Breast epithelium (tissue), 4 donors: ENCODE results near the gene NCKIPSD. TPM values are rescaled to one million over a fixed set of nuclear protein-coding genes. Genes with fewer than 3 reads are reported as not detected.

Experiments
- DNase-seq, 2 donors: peaks; one replicate each; pipeline ENCODE4 v3.0.0-alpha.2; 2019; ENCODE audit warnings: low spot score in 2 of 2
- H3K27ac ChIP-seq, 2 donors: fragments of 200-600 bp; sonication (generic) in 1 of 2; one replicate each; pipeline ENCODE4 v1.5.1; 2016 to 2019; ENCODE audit warnings: mild to moderate bottlenecking in 1 of 2
- H3K27me3 ChIP-seq, 2 donors: fragments of 200-600 bp; sonication (generic) in 1 of 2; one replicate each; pipeline versions ENCODE4 v1.5.1 to v1.6.0; 2017 to 2019; ENCODE audit warnings: control low read depth in 1 of 2, mild to moderate bottlenecking in 1 of 2
- H3K36me3 ChIP-seq: fragments of 200-600 bp; one replicate; pipeline ENCODE4 v1.5.1; 2019
- H3K4me1 ChIP-seq, 2 donors: fragments of 200-600 bp; sonication (generic); one replicate each; pipeline ENCODE4 v1.5.1; 2016 to 2019; ENCODE audit warnings: control low read depth in 1 of 2
- H3K4me3 ChIP-seq, 3 donors: fragments of 200-600 bp; sonication (generic); 1 replicate in 2 of 3; 2 replicates in 1 of 3; pipeline ENCODE4 v1.5.1; 2016 to 2019; ENCODE audit warnings: mild to moderate bottlenecking in 3 of 3, moderate library complexity in 2 of 3
- H3K9me3 ChIP-seq, 2 donors: fragments of 200-600 bp; sonication (generic) in 1 of 2; one replicate each; pipeline ENCODE4 v1.5.1; 2016 to 2019; ENCODE audit warnings: control low read depth in 1 of 2
- CTCF ChIP-seq, 3 donors: fragments of 450-650 bp; IDR thresholded peaks; one replicate each; pipeline ENCODE4 v1.5.1; 2016 to 2017; ENCODE audit warnings: antibody characterized with exemption in 3 of 3, mild to moderate bottlenecking in 3 of 3, moderate library complexity in 3 of 3
- POLR2A ChIP-seq: fragments of 450-650 bp; IDR thresholded peaks from one replicate; pipeline ENCODE4 v1.6.1; 2016; ENCODE audit warnings: antibody characterized with exemption, mild to moderate bottlenecking, moderate library complexity
- POLR2AphosphoS5 ChIP-seq, 3 donors: sonication (generic); formaldehyde crosslinking; IDR thresholded peaks; one replicate each; pipeline ENCODE4 v1.6.1; 2017; ENCODE audit warnings: antibody characterized with exemption in 3 of 3
- intact Hi-C: fragments of 100-400 bp; cut with DNase I; formaldehyde crosslinking; loops from one replicate; pipeline ENCODE4 v1.15.1; 2023; ENCODE audit warnings: low total_unique reads
- total RNA-seq, 3 donors: library from RNA; depleted of rRNA; stranded (reverse); fragments of >200 nt; gene quantifications; one replicate each; pipeline ENCODE4 v1.1.0, GENCODE V29; 2016

The NCKIPSD gene
- total RNA-seq, 3 donors from 2014 or later, result 31.8 to 40.3 (median 36.4) TPM

GRCh38 chr3:48693826-48694225 lies 8.1 kb upstream of the NCKIPSD start:
- H3K4me1 ChIP-seq, result peaks cover 0 to 13% of the 10 kb centered on the region in 2 donors
- intact Hi-C loops, result no loop called here
- peaks cover 6% of the 10 kb centered on the region for H3K36me3 ChIP-seq

DNA sequence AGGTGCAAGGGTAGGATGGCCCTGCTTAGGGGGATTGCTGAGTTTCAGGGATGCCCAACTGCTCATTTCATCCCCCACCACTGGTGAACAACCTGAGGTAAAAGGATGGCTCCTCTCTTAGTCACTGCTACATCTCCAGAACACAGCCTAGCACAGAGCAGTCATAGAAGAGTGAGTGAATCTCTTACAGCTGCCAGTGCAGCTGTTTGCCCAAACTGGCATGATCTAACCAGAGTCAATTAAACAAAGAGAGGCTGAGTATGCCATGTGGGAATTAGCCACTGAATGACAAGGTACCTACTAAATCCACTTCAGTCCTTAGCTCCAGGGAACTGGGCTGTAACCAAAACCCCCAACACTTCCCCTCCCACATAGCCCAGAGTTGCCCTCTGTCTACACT lies 6.8 kb upstream of the NCKIPSD start:
- peaks cover 8% of the 10 kb centered on the region for H3K36me3 ChIP-seq

More at GRCh38 chr3:48693826-48694225, 8.1 kb upstream of the NCKIPSD start:
- Histone ChIP-seq H3K4me3 (peak overlapping the region; percentile 55 to 67 (median 60)), H3K27me3 (no peaks in the 10 kb centered on the region), H3K9me3 (no peaks in the 10 kb centered on the region), H3K27ac (peak overlapping the region; percentile 82 to 92)
- DNase-seq, result no peak
- TF ChIP-seq POLR2A, result no peak
- TF ChIP-seq CTCF (IDR thresholded peaks at IDR 0.05), result no peak
- no peak for TF ChIP-seq POLR2AphosphoS5 (IDR thresholded peaks at IDR 0.05)

GRCh38 chr3:48690846-48691458 lies 5.2 kb upstream of the NCKIPSD start:
- H3K4me3 ChIP-seq, result no peak overlapping the region
- H3K27me3 ChIP-seq, result no peaks in the 10 kb centered on the region
- H3K27ac ChIP-seq, result peak overlapping the region in 1 of 2 donors; percentile 59
- peaks cover 0 to 15% of the 10 kb centered on the region in 2 donors for H3K4me1 ChIP-seq
- peaks cover 11% of the 10 kb centered on the region for H3K36me3 ChIP-seq
- H3K9me3 ChIP-seq, result no peaks in the 10 kb centered on the region
- TF ChIP-seq POLR2A (no peak), CTCF (IDR thresholded peaks at IDR 0.05) (no peak), POLR2AphosphoS5 (IDR thresholded peaks at IDR 0.05) (no peak)
- intact Hi-C loops, result no loop called here
- DNase-seq, result no peak

More for the DNA sequence above, 6.8 kb upstream of the NCKIPSD start:
- Histone ChIP-seq H3K4me3 (peak overlapping the region in 2 of 3 donors; percentile 55 to 67), H3K27ac (peak overlapping the region; percentile 62 to 82), H3K9me3 (no peaks in the 10 kb centered on the region), H3K4me1 (peaks cover 0 to 13% of the 10 kb centered on the region in 2 donors), H3K27me3 (no peaks in the 10 kb centered on the region)
- intact Hi-C loops, result no loop called here
- TF ChIP-seq CTCF (IDR thresholded peaks at IDR 0.05) (no peak), POLR2AphosphoS5 (IDR thresholded peaks at IDR 0.05) (no peak), POLR2A (no peak)
- DNase-seq, result no peak

GRCh38 chr3:48689384-48689783 lies 3.7 kb upstream of the NCKIPSD start:
- no peak overlapping the region for H3K4me3 ChIP-seq
- DNase-seq, result no peak
- no peaks in the 10 kb centered on the region for H3K27me3 ChIP-seq
- H3K36me3 ChIP-seq, result peaks cover 11% of the 10 kb centered on the region
- intact Hi-C loops, result no loop called here
- peaks cover 0 to 17% of the 10 kb centered on the region in 2 donors for H3K4me1 ChIP-seq
- TF ChIP-seq POLR2A (no peak), POLR2AphosphoS5 (IDR thresholded peaks at IDR 0.05) (no peak), CTCF (IDR thresholded peaks at IDR 0.05) (no peak)
- H3K9me3 ChIP-seq, result no peaks in the 10 kb centered on the region
- H3K27ac ChIP-seq, result peak overlapping the region; percentile 19 to 21

- no peak for TF ChIP-seq POLR2A
- TF ChIP-seq POLR2AphosphoS5 (IDR thresholded peaks at IDR 0.05), result no peak
- TF ChIP-seq CTCF (IDR thresholded peaks at IDR 0.05), result no peak
- Histone ChIP-seq H3K27ac (peak overlapping the region in 1 of 2 donors; percentile 19), H3K4me3 (no peak overlapping the region), H3K36me3 (peaks cover 11% of the 10 kb centered on the region), H3K9me3 (no peaks in the 10 kb centered on the region), H3K27me3 (no peaks in the 10 kb centered on the region), H3K4me1 (peaks cover under 1 to 19% of the 10 kb centered on the region in 2 donors)
- no peak for DNase-seq
- intact Hi-C loops, result no loop called here
Measured at GRCh38 chr3:48688737-48689075, 3.0 kb upstream of the NCKIPSD start.
